NCI-H2196 treated with DMSO at 0.1 percent for 48 hours (cell line): ENCODE results near the gene ABLIM3.

Experiments used
- DNase-seq: peaks from one replicate; lab custom pipeline; 2025; ENCODE audit not compliant: unreplicated experiment; lab: John Stamatoyannopoulos, UW

Gene ABLIM3

DNA sequence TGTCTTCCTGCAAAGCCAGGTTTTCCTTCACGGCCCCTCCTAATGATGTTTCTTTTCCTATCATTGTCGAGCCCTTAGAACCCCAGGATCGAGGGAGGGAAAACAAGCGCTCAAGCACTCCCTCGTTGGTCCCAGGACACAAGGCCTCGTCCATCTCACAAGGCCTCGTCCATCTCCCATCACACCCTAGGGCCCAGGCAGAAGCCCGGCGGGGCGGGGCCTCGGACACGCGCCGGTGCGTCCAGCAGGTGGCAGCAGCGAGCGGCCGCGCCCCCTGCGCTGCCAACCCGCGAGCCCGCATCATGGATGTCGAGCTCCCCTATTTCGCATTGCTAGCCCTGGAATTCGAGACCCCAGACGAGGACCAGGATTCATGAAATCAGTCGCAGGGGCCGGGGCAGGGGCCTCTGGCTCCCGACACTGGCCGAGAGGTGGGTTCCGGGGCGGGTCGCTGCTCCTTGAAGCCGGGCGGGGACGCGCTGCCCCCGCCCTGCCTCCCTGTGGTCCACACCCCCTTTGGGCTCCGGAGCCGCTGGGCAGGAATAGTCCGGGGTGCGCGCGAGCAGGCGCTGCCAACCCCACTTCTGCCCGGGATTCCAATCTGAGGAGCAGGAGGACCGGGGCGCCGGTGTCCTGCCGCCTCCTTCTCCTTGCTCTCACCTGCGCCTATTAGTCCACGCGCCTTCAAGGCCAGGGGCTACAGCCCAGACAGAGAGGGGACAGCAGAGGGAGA is at the start of gene ABLIM3:
Gene ABLIM3, plus strand, starts transcription at position 270 of the 733 bp plus-strand sequence. CDS start 603 bp downstream, outside the sequence.
- DNase-seq = peak; percentile 24

DNA sequence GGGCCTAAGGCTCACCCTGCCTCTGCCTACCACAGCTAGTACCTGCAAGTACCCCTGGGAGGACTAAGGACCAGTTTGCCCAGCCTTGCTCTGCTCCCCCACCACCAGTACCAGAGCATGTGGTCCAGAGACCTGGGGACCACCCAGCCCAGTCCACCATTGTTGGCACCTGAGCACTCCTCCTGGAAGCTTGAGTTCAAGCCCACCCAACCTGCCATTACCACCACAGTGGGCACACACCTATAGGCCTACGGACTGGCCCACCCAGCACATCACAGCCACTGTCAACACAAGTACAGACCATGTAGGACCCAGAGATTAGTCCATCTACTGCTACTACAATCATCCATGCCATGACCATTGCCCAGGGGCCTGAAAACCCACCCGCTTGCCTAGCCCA is 47.7 kb upstream of the ABLIM3 start:
- no peak for DNase-seq

DNA sequence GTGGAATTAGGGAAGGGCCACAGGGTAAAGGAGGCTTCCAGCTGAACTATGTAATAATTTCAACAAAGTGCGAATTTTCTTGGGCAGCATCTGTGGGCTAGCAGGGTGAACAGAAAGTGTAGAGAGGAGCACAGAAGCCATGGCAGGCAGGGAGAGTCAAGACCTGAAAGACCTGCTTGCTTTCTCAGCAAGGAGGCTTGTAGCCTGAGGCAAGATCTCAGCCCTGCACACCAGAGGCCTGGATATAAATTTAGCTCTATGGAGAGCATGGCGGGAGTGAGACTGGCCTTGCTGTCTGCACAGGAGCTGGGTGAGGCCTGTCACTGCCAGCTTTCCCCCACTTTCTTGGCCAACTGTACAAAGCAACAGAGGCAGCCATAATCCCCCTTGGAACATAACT is 46.3 kb upstream of the ABLIM3 start:
- no peak for DNase-seq

- no peak for DNase-seq
These were observed 41.4 kb upstream of the ABLIM3 start for GRCh38 chr5:149099920-149100319.

DNA sequence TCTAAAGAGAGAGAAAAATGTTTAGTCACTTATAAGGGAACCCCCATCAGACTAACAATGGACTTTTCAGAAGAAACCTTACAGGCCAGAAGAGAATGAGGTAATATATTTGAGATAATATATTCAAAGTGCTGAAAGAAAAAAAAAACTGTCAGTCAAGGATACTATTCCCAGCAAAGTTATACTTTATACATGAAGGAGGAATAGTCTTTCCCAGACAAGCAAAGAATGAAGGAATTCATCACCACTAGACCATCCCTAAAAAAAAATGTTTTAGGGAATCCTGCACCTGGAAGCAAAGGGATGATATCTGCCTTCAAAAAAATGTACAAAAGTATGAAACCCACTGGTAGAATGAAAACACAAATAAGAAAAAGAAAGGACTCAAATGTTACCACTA is 41.0 kb upstream of the ABLIM3 start:
- DNase-seq = no peak

- DNase-seq = no peak
These were observed 32.5 kb upstream of the ABLIM3 start for GRCh38 chr5:149108651-149109280.

GRCh38 chr5:149110406-149110805 is 30.9 kb upstream of the ABLIM3 start:
- DNase-seq = no peak

GRCh38 chr5:149113669-149114068 is 27.6 kb upstream of the ABLIM3 start:
- no peak for DNase-seq

GRCh38 chr5:149114403-149115312 is 26.6 kb upstream of the ABLIM3 start:
- DNase-seq = peak; percentile 20

- no peak for DNase-seq
These were observed 23.3 kb upstream of the ABLIM3 start for GRCh38 chr5:149117970-149118369.

DNA sequence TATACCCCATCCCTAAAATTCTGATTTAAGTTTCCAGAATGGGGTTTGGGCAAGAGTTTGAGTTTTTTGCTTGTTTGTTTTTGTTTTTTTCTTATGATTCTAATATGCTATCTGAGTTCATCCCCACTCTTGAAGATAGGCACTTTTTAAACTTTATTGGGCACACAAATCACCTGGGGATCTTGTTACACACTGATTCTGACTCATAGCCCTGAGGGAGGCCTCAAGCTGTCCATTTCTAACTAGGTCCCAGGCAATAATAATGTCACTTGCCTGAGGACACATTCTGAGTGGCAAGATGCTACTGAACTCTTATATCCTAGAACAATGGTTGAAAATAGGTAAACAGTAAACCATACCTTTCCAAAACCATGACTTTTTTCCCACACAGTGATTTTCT is 22.8 kb upstream of the ABLIM3 start:
- DNase-seq = no peak

DNA sequence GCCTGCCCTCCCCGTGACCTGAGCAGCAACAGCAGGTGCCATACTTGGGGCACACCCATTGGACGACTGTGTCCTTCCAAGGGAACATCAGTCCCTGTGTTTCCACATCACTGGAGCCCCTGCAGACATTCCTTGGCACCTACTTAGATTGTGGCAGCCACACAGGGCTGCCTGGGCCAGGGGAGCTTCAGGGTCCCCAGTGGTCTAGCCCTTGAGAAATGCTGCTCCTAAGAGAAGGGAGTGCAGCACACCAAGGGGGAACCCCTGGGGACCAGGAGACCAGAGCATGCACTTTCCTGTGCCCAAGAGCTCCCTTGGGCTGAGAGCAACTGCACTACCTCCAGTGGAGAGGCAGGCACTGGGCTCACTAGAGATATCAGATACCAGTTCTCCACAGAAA is 20.1 kb upstream of the ABLIM3 start:
- DNase-seq = no peak

DNA sequence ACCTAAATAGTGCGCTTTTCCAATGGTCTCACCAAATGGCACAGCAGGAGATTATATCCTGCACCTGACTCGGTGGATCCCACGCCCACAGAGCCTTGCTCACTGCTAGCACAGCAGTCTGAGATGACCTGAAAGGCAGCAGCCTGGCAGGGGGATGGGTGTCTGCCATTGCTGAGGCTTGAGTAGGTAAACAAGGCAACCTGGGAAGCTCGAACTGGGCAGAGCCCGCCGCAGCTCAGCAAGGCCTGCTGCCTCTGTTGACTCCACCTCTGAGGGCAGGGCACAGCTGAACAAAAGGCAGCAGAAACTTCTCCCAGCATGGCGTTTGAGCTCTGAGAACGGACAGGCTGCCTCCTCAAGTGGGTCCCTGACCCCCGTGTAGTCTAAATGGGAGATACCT is 18.1 kb upstream of the ABLIM3 start:
- DNase-seq = no peak

DNA sequence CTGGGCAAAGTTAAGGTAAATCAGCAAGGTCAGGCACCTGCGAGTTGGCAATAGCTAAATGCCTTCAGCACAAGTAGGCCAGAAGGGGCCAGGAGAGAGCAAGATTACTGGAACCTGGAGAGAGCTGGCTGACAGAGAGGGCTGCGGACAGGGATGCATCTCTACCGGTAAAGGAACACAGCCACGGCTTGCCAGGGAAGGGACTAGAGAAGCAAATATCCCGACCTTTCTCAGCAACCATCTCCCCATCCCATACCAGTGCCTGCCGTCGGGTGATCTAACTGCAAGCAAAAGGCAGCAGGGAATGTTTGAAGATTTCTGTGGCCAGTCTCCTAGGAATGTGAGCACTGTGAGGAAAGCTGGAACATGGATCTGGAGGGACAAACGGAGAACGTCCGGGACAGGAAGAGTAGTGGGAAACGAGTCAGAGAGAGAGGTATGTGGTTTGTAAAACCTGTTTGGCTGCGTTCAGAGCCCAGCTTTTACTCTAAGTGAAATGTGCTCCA is 15.9 kb upstream of the ABLIM3 start:
- no peak for DNase-seq

GRCh38 chr5:149126906-149127305 is 14.4 kb upstream of the ABLIM3 start:
- no peak for DNase-seq

DNA sequence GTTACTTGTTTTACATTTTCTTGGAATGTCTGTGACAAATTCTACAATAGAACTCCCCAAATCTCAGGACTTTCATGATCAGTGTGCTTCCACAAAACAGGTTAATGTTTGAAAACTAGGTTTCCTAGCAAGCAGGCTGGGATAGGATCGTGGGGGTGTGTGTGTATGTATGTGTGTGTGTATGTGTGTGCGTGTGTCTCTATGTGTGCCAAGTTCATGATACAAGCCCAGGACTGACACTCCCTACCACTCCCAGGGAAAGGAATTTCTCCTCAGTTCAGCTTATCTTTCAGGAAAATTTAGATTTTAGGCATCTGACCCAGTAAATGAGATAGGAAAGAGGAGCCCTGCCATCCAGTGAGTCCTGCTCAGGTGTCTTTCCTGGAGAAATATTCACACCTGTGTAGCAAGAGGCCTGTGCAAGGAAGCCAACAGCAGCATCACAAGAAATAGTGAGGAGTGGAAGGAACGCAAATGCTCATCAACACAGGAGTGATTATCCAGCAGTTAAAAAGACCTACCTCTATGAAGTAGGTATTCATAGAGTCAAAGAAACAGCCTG is 13.8 kb upstream of the ABLIM3 start:
- DNase-seq = no peak

DNA sequence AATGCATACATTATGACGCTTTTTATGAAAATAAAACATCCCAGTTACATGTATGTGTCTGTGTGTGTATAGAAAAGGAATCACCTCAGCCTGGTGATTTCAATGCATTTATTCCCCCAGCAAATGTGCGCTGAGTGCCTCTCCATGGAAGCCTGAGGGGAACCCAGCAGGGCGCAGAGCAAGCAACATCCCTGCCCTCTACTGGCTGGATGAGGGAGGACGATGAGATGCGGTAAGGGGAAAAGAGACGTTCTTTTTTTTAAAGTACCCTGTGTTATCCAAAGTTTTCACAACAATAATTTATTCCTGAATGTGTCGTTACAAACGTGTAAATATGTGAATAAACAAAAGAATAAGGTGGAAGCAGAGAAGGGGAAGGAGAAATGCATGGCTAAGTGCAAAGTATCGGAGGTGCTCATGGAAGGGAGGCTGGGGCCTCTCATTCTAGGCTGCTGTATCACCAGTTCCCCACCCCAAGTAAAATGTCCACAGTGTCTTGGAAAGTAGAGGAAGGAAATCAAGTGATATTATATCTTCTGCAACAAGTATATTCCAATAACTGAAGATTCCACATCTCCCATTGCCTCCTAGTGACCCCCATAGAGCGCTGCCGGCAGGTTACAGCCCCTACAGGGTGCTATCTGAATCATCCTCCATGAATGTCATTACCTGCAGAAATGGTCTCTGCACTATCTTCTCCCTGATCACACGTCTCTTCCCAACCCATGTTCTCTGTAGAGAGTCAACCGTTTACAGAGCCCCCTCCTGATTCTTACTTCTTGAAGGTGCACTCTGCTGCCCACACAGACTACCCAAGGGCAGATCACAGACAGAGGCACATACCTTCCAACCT is 13.0 kb upstream of the ABLIM3 start:
- no peak for DNase-seq

DNA sequence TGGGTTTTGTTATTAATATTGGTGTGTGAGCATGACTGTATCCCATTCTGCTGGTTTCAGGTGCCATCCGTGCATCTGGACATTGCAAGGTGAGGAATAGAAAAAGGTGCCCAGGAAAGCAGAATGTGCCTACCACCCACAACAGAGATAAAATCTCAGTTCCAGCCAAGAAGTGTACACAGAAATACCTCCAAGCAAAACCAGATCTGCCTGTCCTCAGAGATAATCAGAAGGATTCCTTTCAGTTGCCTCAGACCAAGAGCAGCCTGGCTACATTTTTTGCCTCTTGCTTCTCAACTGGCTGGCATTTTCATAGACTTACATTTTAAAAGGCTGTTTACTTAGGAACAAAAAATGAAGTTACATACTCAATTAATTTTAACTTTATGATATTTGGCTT is 12.1 kb upstream of the ABLIM3 start:
- DNase-seq = no peak

- DNase-seq = no peak
These were observed 11.0 kb upstream of the ABLIM3 start for GRCh38 chr5:149130121-149130914.

DNA sequence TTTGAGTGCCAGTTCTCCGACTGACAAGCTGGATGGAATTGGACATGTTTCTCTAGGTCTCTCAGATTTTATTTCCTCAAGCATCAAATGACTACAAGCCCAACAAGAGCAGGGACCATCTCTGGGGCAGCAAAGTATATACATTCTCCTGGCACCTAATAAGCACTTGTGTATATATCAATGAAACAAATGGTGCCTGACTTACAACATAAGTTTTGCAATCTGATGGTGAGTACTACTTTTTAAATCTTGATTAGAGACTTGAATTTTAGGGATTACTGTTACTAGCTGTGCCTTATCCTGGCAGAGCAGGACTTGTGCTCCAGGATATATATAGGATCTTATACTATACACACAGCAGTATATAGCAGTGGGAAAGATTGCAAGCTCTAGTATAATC is 8.8 kb upstream of the ABLIM3 start:
- no peak for DNase-seq
